ENCODE data around the gene RYR2. TPM values are rescaled to one million over a fixed set of nuclear protein-coding genes. Genes with fewer than 3 reads are reported as not detected.

RYR2 gene
- total RNA-seq, 1 experiment from 2014 or later, result 3.4 TPM

- Histone ChIP-seq H3K9me3 (ENCODE audit: control insufficient read depth, low read depth, low read length) (no peaks in the 10 kb centered on the region), H4K5ac (ENCODE audit: insufficient read length, low read depth, low read length) (no peak overlapping the region), H3K79me1 (ENCODE audit: insufficient read depth, low read depth, low read length, poor library complexity, severe bottlenecking) (no peaks in the 10 kb centered on the region), H3K27ac (ENCODE audit: insufficient read length, low read depth, low read length) (no peak overlapping the region), H3K4me1 (ENCODE audit: insufficient read depth, low read length) (no peaks in the 10 kb centered on the region), H2BK20ac (ENCODE audit: low read depth, low read length, poor library complexity, severe bottlenecking) (no peak overlapping the region), H2AK5ac (ENCODE audit: insufficient read length, low read length) (no peak overlapping the region), H3T11ph (ENCODE audit: low read length) (no peak overlapping the region), H2BK12ac (ENCODE audit: insufficient read length, low read depth, low read length) (no peak overlapping the region), H3K27me3 (ENCODE audit: insufficient read depth, low read length) (no peaks in the 10 kb centered on the region), H2BK120ac (ENCODE audit: low read depth, low read length, poor library complexity, severe bottlenecking) (no peak overlapping the region), H3K56ac (ENCODE audit: insufficient read length, low read depth, low read length) (no peak overlapping the region), H4K8ac (replicated peaks; ENCODE audit: insufficient read length, low read depth, low read length) (no peak overlapping the region), H4K91ac (ENCODE audit: insufficient read length, low read depth, low read length) (no peak overlapping the region), H2AFZ (ENCODE audit: low read length) (no peak overlapping the region), H3K4me2 (ENCODE audit: insufficient read depth, insufficient read length, low read length) (no peak overlapping the region), H2BK5ac (ENCODE audit: insufficient read length, low read length) (no peak overlapping the region), H3K23ac (ENCODE audit: insufficient read length, low read depth, low read length) (no peak overlapping the region), H3K9ac (ENCODE audit: extremely low read depth, insufficient read length, low read length) (no peak overlapping the region), H3K23me2 (ENCODE audit: insufficient read length, low read depth, low read length, poor library complexity, severe bottlenecking) (no peaks in the 10 kb centered on the region), H2BK15ac (ENCODE audit: low read depth, low read length) (no peak overlapping the region), H3K4ac (ENCODE audit: low read depth, low read length) (no peak overlapping the region), H4K20me1 (ENCODE audit: control insufficient read depth, insufficient read depth, insufficient read length) (no peaks in the 10 kb centered on the region), H3K18ac (ENCODE audit: insufficient read length, low read depth, low read length) (no peak overlapping the region), H3K79me2 (ENCODE audit: insufficient read depth, low read length) (no peaks in the 10 kb centered on the region), H3K14ac (ENCODE audit: insufficient read depth, low read length) (no peak overlapping the region)
- Mint-ChIP-seq H3K27ac (no peak overlapping the region), H3K4me3 (no peak overlapping the region), H3K36me3 (ENCODE audit: insufficient read depth in 1 of 3, low read depth in 3 of 3) (no peaks in the 10 kb centered on the region), H3K9me3 (no peaks in the 10 kb centered on the region), H3K27me3 (ENCODE audit: low read depth) (no peaks in the 10 kb centered on the region), H3K4me1 (peaks cover 7 to 8% of the 10 kb centered on the region in 2 experiments)
- no peak for DNase-seq
- no CpG with 5 or more reads among the region's 12 CpGs for WGBS (ENCODE audit: extremely low coverage, insufficient read length, low lambda C conversion rate)
- TF ChIP-seq CTCF (conservative IDR thresholded peaks at IDR 0.05), result no peak
Observed at GRCh38 chr1:237756304-237756967, 714.5 kb downstream of the RYR2 start.
